Suprapubic skin (tissue), 4 donors: ENCODE data around the gene L1TD1. TPM values are rescaled to one million over a fixed set of nuclear protein-coding genes. Genes with fewer than 3 reads are reported as not detected.
"Not testable (repeated sequence)": the region's sequence is repeated elsewhere in the genome, so short reads cannot be mapped to it uniquely, and the experiment has no call there.

Experiments
- DNase-seq, 2 donors: peaks; one replicate each; pipeline ENCODE4 v3.0.0-alpha.2; 2019; ENCODE audit warnings: low spot score in 2 of 2
- H3K27ac ChIP-seq: fragments of 200-600 bp; sonication (generic); one replicate; pipeline ENCODE4 v1.5.1; 2019
- H3K27me3 ChIP-seq: fragments of 200-600 bp; sonication (generic); one replicate; pipeline ENCODE4 v1.5.1; 2019
- H3K36me3 ChIP-seq: fragments of 200-600 bp; sonication (generic); one replicate; pipeline ENCODE4 v1.5.1; 2019
- H3K4me1 ChIP-seq: fragments of 200-600 bp; sonication (generic); one replicate; pipeline ENCODE4 v1.5.1; 2019
- H3K4me3 ChIP-seq: fragments of 200-600 bp; sonication (generic); one replicate; pipeline ENCODE4 v1.5.1; 2019; ENCODE audit warnings: mild to moderate bottlenecking
- H3K9me3 ChIP-seq: fragments of 200-600 bp; sonication (generic); one replicate; pipeline ENCODE4 v1.5.1; 2019
- CTCF ChIP-seq, 2 donors: fragments of 200-600 bp in 1 of 2; fragments of 450-650 bp in 1 of 2; sonication (generic) in 1 of 2; IDR thresholded peaks; one replicate each; pipeline ENCODE4 v1.5.1; 2016 to 2019; ENCODE audit warnings: antibody characterized with exemption in 2 of 2, mild to moderate bottlenecking in 1 of 2, moderate library complexity in 1 of 2
- EP300 ChIP-seq: sonication (generic); formaldehyde crosslinking; IDR thresholded peaks from one replicate; pipeline ENCODE4 v1.6.1; 2017; ENCODE audit warnings: antibody characterized with exemption
- POLR2A ChIP-seq, 2 donors: fragments of 450-650 bp; IDR thresholded peaks; one replicate each; pipeline ENCODE4 v1.6.1; 2017; ENCODE audit warnings: antibody characterized with exemption in 2 of 2, mild to moderate bottlenecking in 2 of 2, moderate library complexity in 2 of 2
- POLR2AphosphoS5 ChIP-seq, 3 donors: sonication (generic); formaldehyde crosslinking; IDR thresholded peaks; one replicate each; pipeline ENCODE4 v1.6.1; 2017; ENCODE audit warnings: antibody characterized with exemption in 3 of 3
- WGBS: methylation state at CpG from one replicate; pipeline ENCODE4 v1.1.5; 2018; 5-methylcytosine and 5-hydroxymethylcytosine counted together
- total RNA-seq, 4 donors: library from RNA; depleted of rRNA; stranded (reverse); fragments of >200 nt; gene quantifications; one replicate each; pipeline ENCODE4 v1.1.0, GENCODE V29; 2016

The L1TD1 gene
- total RNA-seq, 4 donors from 2014 or later, result 0.16 TPM; not detected in 3

- peaks cover 12% of the 10 kb centered on the region for H3K4me1 ChIP-seq
- DNase-seq, result peak in 1 of 2 donors; percentile 41
- H3K36me3 ChIP-seq, result no peaks in the 10 kb centered on the region
- WGBS, result 87% methylated on average over 7 of the region's 7 CpGs
- H3K9me3 ChIP-seq, result no peaks in the 10 kb centered on the region
- H3K27ac ChIP-seq, result no peak overlapping the region
- no peak overlapping the region for H3K4me3 ChIP-seq
- no peak for TF ChIP-seq CTCF (IDR thresholded peaks at IDR 0.05)
- TF ChIP-seq EP300, result no peak
- no peak for TF ChIP-seq POLR2AphosphoS5 (IDR thresholded peaks at IDR 0.05)
- TF ChIP-seq POLR2A (IDR thresholded peaks at IDR 0.05), result no peak
- no peaks in the 10 kb centered on the region for H3K27me3 ChIP-seq
These were observed 10.3 kb upstream of the L1TD1 start for GRCh38 chr1:62184336-62184735.

- not testable (repeated sequence) for H3K36me3 ChIP-seq, H3K4me1 ChIP-seq, H3K9me3 ChIP-seq, H3K4me3 ChIP-seq, H3K27ac ChIP-seq, H3K27me3 ChIP-seq
- peak in 1 of 2 donors; percentile 6 for DNase-seq
- 89% methylated on average over 6 of the region's 6 CpGs for WGBS
These were observed 9.4 kb upstream of the L1TD1 start for GRCh38 chr1:62185233-62185632.

GRCh38 chr1:62185677-62186076, 9.0 kb upstream of the L1TD1 start:
- DNase-seq, result peak in 1 of 2 donors; percentile 50
- no peak overlapping the region for H3K27ac ChIP-seq
- no peaks in the 10 kb centered on the region for H3K9me3 ChIP-seq
- no peaks in the 10 kb centered on the region for H3K27me3 ChIP-seq
- no peak for TF ChIP-seq EP300
- no peak for TF ChIP-seq CTCF (IDR thresholded peaks at IDR 0.05)
- no peak for TF ChIP-seq POLR2AphosphoS5 (IDR thresholded peaks at IDR 0.05)
- no peak for TF ChIP-seq POLR2A (IDR thresholded peaks at IDR 0.05)
- WGBS, result 91% methylated on average over 3 of the region's 3 CpGs
- H3K4me1 ChIP-seq, result no peaks in the 10 kb centered on the region
- H3K36me3 ChIP-seq, result no peaks in the 10 kb centered on the region
- H3K4me3 ChIP-seq, result no peak overlapping the region

GRCh38 chr1:62187548-62187947, 7.1 kb upstream of the L1TD1 start:
- Histone ChIP-seq H3K27ac (no peak overlapping the region), H3K36me3 (no peaks in the 10 kb centered on the region), H3K9me3 (no peaks in the 10 kb centered on the region), H3K27me3 (no peaks in the 10 kb centered on the region), H3K4me1 (no peaks in the 10 kb centered on the region), H3K4me3 (no peak overlapping the region)
- TF ChIP-seq POLR2AphosphoS5 (IDR thresholded peaks at IDR 0.05), result no peak
- no peak for TF ChIP-seq CTCF (IDR thresholded peaks at IDR 0.05)
- no peak for TF ChIP-seq EP300
- no peak for TF ChIP-seq POLR2A (IDR thresholded peaks at IDR 0.05)
- DNase-seq, result no peak
- 96% methylated on average over 5 of the region's 5 CpGs for WGBS

- 96% methylated on average over 8 of the region's 8 CpGs for WGBS
- no peak overlapping the region for H3K4me3 ChIP-seq
- H3K4me1 ChIP-seq, result no peaks in the 10 kb centered on the region
- peak in 1 of 2 donors; percentile 66 for DNase-seq
- H3K27ac ChIP-seq, result no peak overlapping the region
- TF ChIP-seq POLR2A (IDR thresholded peaks at IDR 0.05) (no peak), CTCF (IDR thresholded peaks at IDR 0.05) (no peak), EP300 (no peak), POLR2AphosphoS5 (IDR thresholded peaks at IDR 0.05) (no peak)
- H3K36me3 ChIP-seq, result no peaks in the 10 kb centered on the region
- H3K9me3 ChIP-seq, result no peaks in the 10 kb centered on the region
- H3K27me3 ChIP-seq, result no peaks in the 10 kb centered on the region
These were observed 6.5 kb upstream of the L1TD1 start for GRCh38 chr1:62188111-62188510.

- Histone ChIP-seq H3K27me3 (peaks cover 37% of the 10 kb centered on the region), H3K4me3 (no peak overlapping the region), H3K9me3 (no peaks in the 10 kb centered on the region), H3K27ac (no peak overlapping the region), H3K36me3 (no peaks in the 10 kb centered on the region), H3K4me1 (peaks cover 7% of the 10 kb centered on the region)
- TF ChIP-seq CTCF (IDR thresholded peaks at IDR 0.05) (no peak), POLR2A (IDR thresholded peaks at IDR 0.05) (no peak)
- WGBS, result 87% methylated on average over 17 of the region's 17 CpGs
- peak in 1 of 2 donors; percentile 18 for DNase-seq
These were observed 1.5 kb downstream of the L1TD1 start for GRCh38 chr1:62196086-62196690.
